ENCODE data around the gene SPATS2.

The SPATS2 gene

GRCh38 chr12:49348781-49349180 lies 18.5 kb upstream of the SPATS2 start:
- H3K4me1 ChIP-seq (ENCODE audit: control insufficient read depth, insufficient read depth, low read length), result peaks cover 21% of the 10 kb centered on the region
- H3K36me3 ChIP-seq (ENCODE audit: control insufficient read depth in 2 of 2, insufficient read depth in 1 of 2, low read length in 2 of 2), result peaks cover 0 to 10% of the 10 kb centered on the region in 2 experiments; a peak in 1 of 3 replicates
- ChIA-PET POLR2A (no interaction called here), CTCF (interaction anchor here (0.6 to 6.0 kb wide), 8 partner anchors 9 to 165 kb away, joined by 3 to 96 read pairs (median 32); partner anchors contain the start of gene C1QL4)
- H3K4me3 ChIP-seq (ENCODE audit: low read depth, low read length), result no peak overlapping the region
- H3K9me3 ChIP-seq (ENCODE audit: control insufficient read depth, insufficient read depth, low read depth, low read length), result no peaks in the 10 kb centered on the region
- TF ChIP-seq ZNF837 (tag by site-specific recombination; IDR thresholded peaks at IDR 0.05) (no peak), ZNF350 (tag by site-specific recombination; IDR thresholded peaks at IDR 0.05) (no peak), ZNF488 (tag by site-specific recombination; IDR thresholded peaks at IDR 0.05) (no peak), SP3 (tag by site-specific recombination; IDR thresholded peaks at IDR 0.05) (no peak), ZNF610 (tag by site-specific recombination; IDR thresholded peaks at IDR 0.05; ENCODE audit: borderline replicate concordance) (no peak), OVOL3 (tag by site-specific recombination; IDR thresholded peaks at IDR 0.05) (no peak), ZNF37A (tag by site-specific recombination; IDR thresholded peaks at IDR 0.05) (no peak)
- TF ChIP-seq, protein P1, sequence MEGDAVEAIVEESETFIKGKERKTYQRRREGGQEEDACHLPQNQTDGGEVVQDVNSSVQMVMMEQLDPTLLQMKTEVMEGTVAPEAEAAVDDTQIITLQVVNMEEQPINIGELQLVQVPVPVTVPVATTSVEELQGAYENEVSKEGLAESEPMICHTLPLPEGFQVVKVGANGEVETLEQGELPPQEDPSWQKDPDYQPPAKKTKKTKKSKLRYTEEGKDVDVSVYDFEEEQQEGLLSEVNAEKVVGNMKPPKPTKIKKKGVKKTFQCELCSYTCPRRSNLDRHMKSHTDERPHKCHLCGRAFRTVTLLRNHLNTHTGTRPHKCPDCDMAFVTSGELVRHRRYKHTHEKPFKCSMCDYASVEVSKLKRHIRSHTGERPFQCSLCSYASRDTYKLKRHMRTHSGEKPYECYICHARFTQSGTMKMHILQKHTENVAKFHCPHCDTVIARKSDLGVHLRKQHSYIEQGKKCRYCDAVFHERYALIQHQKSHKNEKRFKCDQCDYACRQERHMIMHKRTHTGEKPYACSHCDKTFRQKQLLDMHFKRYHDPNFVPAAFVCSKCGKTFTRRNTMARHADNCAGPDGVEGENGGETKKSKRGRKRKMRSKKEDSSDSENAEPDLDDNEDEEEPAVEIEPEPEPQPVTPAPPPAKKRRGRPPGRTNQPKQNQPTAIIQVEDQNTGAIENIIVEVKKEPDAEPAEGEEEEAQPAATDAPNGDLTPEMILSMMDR (tag by site-specific recombination; IDR thresholded peaks at IDR 0.05), result no peak
- no peak overlapping the region for H3K27ac ChIP-seq (ENCODE audit: extremely low read depth, low read depth, low read length)

DNA sequence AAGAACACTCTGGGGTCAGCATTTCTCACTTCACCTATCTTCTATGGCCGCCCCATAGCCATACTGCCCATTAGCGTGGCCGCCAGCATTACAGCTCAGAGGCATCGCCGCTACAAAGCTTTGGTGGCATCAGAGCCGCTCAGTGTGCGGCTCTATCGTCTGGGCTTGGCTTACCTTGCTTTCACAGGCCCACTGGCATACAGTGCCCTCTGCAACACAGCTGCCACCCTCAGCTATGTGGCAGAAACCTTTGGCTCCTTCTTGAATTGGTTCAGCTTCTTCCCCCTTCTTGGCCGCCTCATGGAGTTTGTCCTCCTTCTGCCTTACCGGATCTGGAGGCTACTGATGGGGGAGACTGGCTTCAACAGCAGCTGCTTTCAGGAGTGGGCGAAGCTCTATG lies 18.0 kb upstream of the SPATS2 start:
- TF ChIP-seq ZNF362 (tag by site-specific recombination; IDR thresholded peaks at IDR 0.05) (no peak), BCL11A (tag by site-specific recombination; IDR thresholded peaks at IDR 0.05; ENCODE audit: low read depth) (no peak), ZNF24 (tag by site-specific recombination; IDR thresholded peaks at IDR 0.05) (no peak), ZNF311 (tag by site-specific recombination; IDR thresholded peaks at IDR 0.05; ENCODE audit: borderline replicate concordance) (no peak), ZNF529 (tag by site-specific recombination; IDR thresholded peaks at IDR 0.05; ENCODE audit: insufficient replicate concordance) (no peak), ZNF660 (tag by site-specific recombination; IDR thresholded peaks at IDR 0.05) (no peak), ZNF121 (tag by site-specific recombination; IDR thresholded peaks at IDR 0.05) (no peak), ZNF561 (tag by site-specific recombination; IDR thresholded peaks at IDR 0.05; ENCODE audit: borderline replicate concordance) (no peak), ZNF223 (tag by site-specific recombination; IDR thresholded peaks at IDR 0.05) (no peak), ZBTB8A (tag by site-specific recombination; IDR thresholded peaks at IDR 0.05) (no peak), ZNF37A (tag by site-specific recombination; IDR thresholded peaks at IDR 0.05) (no peak), RBAK (tag by site-specific recombination; IDR thresholded peaks at IDR 0.05) (no peak), ZIC2 (tag by site-specific recombination; IDR thresholded peaks at IDR 0.05) (no peak), ZNF621 (tag by site-specific recombination; IDR thresholded peaks at IDR 0.05) (no peak), ZSCAN5A (tag by site-specific recombination; IDR thresholded peaks at IDR 0.05) (no peak)
- TF ChIP-seq, protein P2, sequence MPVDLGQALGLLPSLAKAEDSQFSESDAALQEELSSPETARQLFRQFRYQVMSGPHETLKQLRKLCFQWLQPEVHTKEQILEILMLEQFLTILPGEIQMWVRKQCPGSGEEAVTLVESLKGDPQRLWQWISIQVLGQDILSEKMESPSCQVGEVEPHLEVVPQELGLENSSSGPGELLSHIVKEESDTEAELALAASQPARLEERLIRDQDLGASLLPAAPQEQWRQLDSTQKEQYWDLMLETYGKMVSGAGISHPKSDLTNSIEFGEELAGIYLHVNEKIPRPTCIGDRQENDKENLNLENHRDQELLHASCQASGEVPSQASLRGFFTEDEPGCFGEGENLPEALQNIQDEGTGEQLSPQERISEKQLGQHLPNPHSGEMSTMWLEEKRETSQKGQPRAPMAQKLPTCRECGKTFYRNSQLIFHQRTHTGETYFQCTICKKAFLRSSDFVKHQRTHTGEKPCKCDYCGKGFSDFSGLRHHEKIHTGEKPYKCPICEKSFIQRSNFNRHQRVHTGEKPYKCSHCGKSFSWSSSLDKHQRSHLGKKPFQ (tag by site-specific recombination; IDR thresholded peaks at IDR 0.05), result no peak
- Histone ChIP-seq H3K4me1 (ENCODE audit: control insufficient read depth, insufficient read depth, low read length) (peaks cover 21% of the 10 kb centered on the region), H3K27ac (ENCODE audit: extremely low read depth, low read depth, low read length) (no peak overlapping the region), H3K36me3 (ENCODE audit: control insufficient read depth in 2 of 2, insufficient read depth in 1 of 2, low read length in 2 of 2) (peaks cover 0 to 10% of the 10 kb centered on the region in 2 experiments; a peak in 1 of 3 replicates), H3K4me3 (ENCODE audit: low read depth, low read length) (no peak overlapping the region), H3K9me3 (ENCODE audit: control insufficient read depth, insufficient read depth, low read depth, low read length) (no peaks in the 10 kb centered on the region)
- POLR2A ChIA-PET, result no interaction called here
- CTCF ChIA-PET, result interaction anchor here (0.5 to 6.0 kb wide), 7 partner anchors 8 to 165 kb away, joined by 3 to 96 read pairs (median 48); partner anchors contain the start of gene C1QL4
